ENCODE data around the gene PARP8.
"Not testable (repeated sequence)": the region's sequence is repeated elsewhere in the genome, so short reads cannot be mapped to it uniquely, and the experiment has no call there.

PARP8 gene

DNA sequence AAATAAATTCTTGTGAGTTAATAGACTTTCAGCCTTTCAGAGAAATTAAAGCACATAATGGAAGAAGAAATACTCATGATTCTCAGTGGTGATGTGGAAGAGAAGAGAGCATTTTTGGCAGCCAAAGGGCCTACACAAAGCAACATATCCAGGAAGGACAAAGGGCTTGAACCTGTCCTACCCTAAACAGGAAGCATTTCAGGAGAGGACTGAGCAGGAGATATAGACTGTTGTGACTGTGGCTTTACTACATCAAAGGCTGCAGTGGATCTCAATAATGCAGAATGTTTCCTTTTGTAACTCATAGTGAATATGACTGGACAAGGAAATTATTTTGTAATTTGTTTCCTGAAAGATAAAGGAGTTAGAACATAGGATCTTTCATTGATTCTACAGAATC lies 1.3 kb upstream of the PARP8 start:
- Histone ChIP-seq H2BK12ac (ENCODE audit: low read length in 2 of 2) (no peak overlapping the region), H2BK5ac (ENCODE audit: low read depth, low read length, poor library complexity, severe bottlenecking) (no peak overlapping the region), H2BK15ac (ENCODE audit: low read depth, poor library complexity, severe bottlenecking) (no peak overlapping the region), H3K36me3 (ENCODE audit: control insufficient read depth in 1 of 2, insufficient read depth in 2 of 2, low read depth in 1 of 2, low read length in 2 of 2) (no peaks in the 10 kb centered on the region), H2AK5ac (ENCODE audit: low read length, severe bottlenecking) (no peak overlapping the region), H4K8ac (ENCODE audit: low read length) (no peak overlapping the region), H3K23ac (ENCODE audit: low read length in 2 of 2) (no peak overlapping the region), H2BK120ac (ENCODE audit: low read depth, low read length) (no peak overlapping the region), H3K79me1 (replicated peaks; ENCODE audit: low read length, poor library complexity, severe bottlenecking) (peaks cover 3% of the 10 kb centered on the region), H3K27ac (ENCODE audit: low read length, poor library complexity, severe bottlenecking) (no peak overlapping the region), H3K4me2 (ENCODE audit: low read length, poor library complexity, severe bottlenecking) (no peak overlapping the region), H4K91ac (ENCODE audit: low read length) (no peak overlapping the region), H3K27me3 (ENCODE audit: control insufficient read depth in 1 of 2, insufficient read depth in 1 of 2, low read length in 2 of 2) (no peaks in the 10 kb centered on the region), H3K9me3 (ENCODE audit: control insufficient read depth, low read length) (no peaks in the 10 kb centered on the region), H3K4me1 (ENCODE audit: control insufficient read depth, insufficient read depth, low read depth, low read length) (no peaks in the 10 kb centered on the region), H3K4me3 (ENCODE audit: insufficient read depth in 1 of 2, low read depth in 1 of 2, low read length in 2 of 2) (no peak overlapping the region), H3K18ac (ENCODE audit: low read depth in 1 of 2, low read length in 2 of 2) (no peak overlapping the region), H3K9ac (ENCODE audit: low read length) (no peak overlapping the region), H3K4ac (ENCODE audit: low read depth in 1 of 2, low read length in 2 of 2) (no peak overlapping the region), H3K14ac (ENCODE audit: low read length in 2 of 2) (no peak overlapping the region), H2AFZ (ENCODE audit: low read depth, low read length) (no peak overlapping the region)
- DNase-seq, result no peak

DNA sequence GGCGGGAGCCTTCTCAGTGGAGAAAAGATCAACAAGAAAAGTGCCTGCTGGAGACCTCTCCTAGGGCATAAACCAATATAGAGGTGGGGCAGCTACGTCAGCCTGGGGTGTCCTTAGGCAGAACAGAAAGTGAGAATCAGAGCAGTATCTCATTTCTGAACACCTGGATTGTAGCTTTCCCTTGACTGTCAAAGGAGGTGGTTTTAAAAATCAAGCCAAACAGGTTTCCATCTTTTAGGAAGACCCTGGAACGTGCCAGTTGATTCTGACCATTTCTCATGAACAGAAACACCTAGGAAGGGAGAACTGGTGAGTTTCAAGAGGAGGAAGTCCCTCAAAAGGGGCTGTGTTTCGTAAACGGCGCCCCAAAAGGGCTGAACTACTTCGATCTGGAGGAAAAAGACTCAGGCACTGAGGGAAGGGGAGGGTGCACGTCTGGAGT lies 655 bp upstream of the PARP8 start:
- not testable (repeated sequence) for H3K27ac ChIP-seq (ENCODE audit: low read length, poor library complexity, severe bottlenecking); H3K27me3 ChIP-seq (ENCODE audit: control insufficient read depth in 1 of 2, insufficient read depth in 1 of 2, low read length in 2 of 2); H3K9me3 ChIP-seq (ENCODE audit: control insufficient read depth, low read length); H3K4me1 ChIP-seq (ENCODE audit: control insufficient read depth, insufficient read depth, low read depth, low read length); H3K36me3 ChIP-seq (ENCODE audit: control insufficient read depth in 1 of 2, insufficient read depth in 2 of 2, low read depth in 1 of 2, low read length in 2 of 2); H3K4ac ChIP-seq (ENCODE audit: low read depth in 1 of 2, low read length in 2 of 2); H4K8ac ChIP-seq (ENCODE audit: low read length); H2BK5ac ChIP-seq (ENCODE audit: low read depth, low read length, poor library complexity, severe bottlenecking); H3K14ac ChIP-seq (ENCODE audit: low read length in 2 of 2); H2BK12ac ChIP-seq (ENCODE audit: low read length in 2 of 2); H2BK15ac ChIP-seq (ENCODE audit: low read depth, poor library complexity, severe bottlenecking); DNase-seq; H4K91ac ChIP-seq (ENCODE audit: low read length); H2AFZ ChIP-seq (ENCODE audit: low read depth, low read length); H3K79me1 ChIP-seq (replicated peaks; ENCODE audit: low read length, poor library complexity, severe bottlenecking); H2BK120ac ChIP-seq (ENCODE audit: low read depth, low read length); H2AK5ac ChIP-seq (ENCODE audit: low read length, severe bottlenecking); H3K18ac ChIP-seq (ENCODE audit: low read depth in 1 of 2, low read length in 2 of 2); H3K23ac ChIP-seq (ENCODE audit: low read length in 2 of 2)
- peak overlapping the region; percentile 12 for H3K4me2 ChIP-seq (ENCODE audit: low read length, poor library complexity, severe bottlenecking)
- H3K9ac ChIP-seq (ENCODE audit: low read length), result peak overlapping the region; percentile 94
- WGBS, result 50% methylated on average over 7 of the region's 8 CpGs
- peak overlapping the region in 1 of 2 experiments; percentile 92 for H3K4me3 ChIP-seq (ENCODE audit: insufficient read depth in 1 of 2, low read depth in 1 of 2, low read length in 2 of 2)

DNA sequence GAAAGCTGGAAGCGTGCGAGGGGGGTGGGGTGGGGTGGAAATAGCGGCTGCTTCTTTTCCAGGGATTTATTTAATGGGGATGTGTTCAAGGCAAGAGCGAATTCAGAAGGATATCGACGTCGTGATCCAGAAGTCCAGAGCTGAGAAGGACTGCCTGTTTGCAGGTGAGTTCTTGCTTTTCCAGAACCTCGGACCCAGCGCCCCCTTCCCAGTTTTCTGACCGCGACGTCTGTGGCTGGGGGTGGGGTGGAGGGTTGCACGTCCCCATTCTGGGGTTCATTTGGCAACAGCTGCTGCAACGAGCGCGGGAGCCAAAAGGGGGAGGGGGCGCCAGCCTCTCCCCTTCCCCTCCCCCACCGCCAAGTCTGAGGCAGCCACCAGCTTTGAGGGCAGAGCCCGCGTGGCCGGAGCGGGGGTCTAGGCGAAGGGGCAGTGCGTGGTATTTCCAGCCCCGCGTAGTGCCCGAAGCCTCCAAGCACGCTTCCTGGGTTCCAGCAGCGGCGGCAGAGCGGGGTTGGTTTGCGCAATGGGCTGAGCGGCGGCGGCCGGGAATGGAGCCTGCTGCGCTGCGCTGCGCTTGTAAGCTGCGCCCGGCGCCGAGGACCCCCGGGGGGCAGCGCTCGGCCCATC lies 701 bp downstream of the PARP8 start:
- peak overlapping the region in 1 of 2 experiments; percentile 23 for H3K23ac ChIP-seq (ENCODE audit: low read length in 2 of 2)
- H3K9me3 ChIP-seq (ENCODE audit: control insufficient read depth, low read length), result no peaks in the 10 kb centered on the region
- H3K18ac ChIP-seq (ENCODE audit: low read depth in 1 of 2, low read length in 2 of 2), result peak overlapping the region; percentile 97 to 98
- peak overlapping the region; percentile 95 for H2AFZ ChIP-seq (ENCODE audit: low read depth, low read length)
- peak overlapping the region; percentile 65 to 94 for H3K4ac ChIP-seq (ENCODE audit: low read depth in 1 of 2, low read length in 2 of 2)
- H3K14ac ChIP-seq (ENCODE audit: low read length in 2 of 2), result peak overlapping the region; percentile 86 to 96
- peak overlapping the region; percentile 94 for H3K9ac ChIP-seq (ENCODE audit: low read length)
- peak overlapping the region; percentile 54 for H2AK5ac ChIP-seq (ENCODE audit: low read length, severe bottlenecking)
- DNase-seq, result peak; percentile 81
- H3K4me2 ChIP-seq (ENCODE audit: low read length, poor library complexity, severe bottlenecking), result peak overlapping the region; percentile 87
- under 1% methylated on average over 37 of the region's 46 CpGs for WGBS
- no peaks in the 10 kb centered on the region for H3K36me3 ChIP-seq (ENCODE audit: control insufficient read depth in 1 of 2, insufficient read depth in 2 of 2, low read depth in 1 of 2, low read length in 2 of 2)
- H4K91ac ChIP-seq (ENCODE audit: low read length), result peak overlapping the region; percentile 97
- H2BK12ac ChIP-seq (ENCODE audit: low read length in 2 of 2), result peak overlapping the region; percentile 54 to 92
- H2BK5ac ChIP-seq (ENCODE audit: low read depth, low read length, poor library complexity, severe bottlenecking), result peak overlapping the region; percentile 61
- H4K8ac ChIP-seq (ENCODE audit: low read length), result peak overlapping the region; percentile 94
- no peaks in the 10 kb centered on the region for H3K27me3 ChIP-seq (ENCODE audit: control insufficient read depth in 1 of 2, insufficient read depth in 1 of 2, low read length in 2 of 2)
- no peaks in the 10 kb centered on the region for H3K4me1 ChIP-seq (ENCODE audit: control insufficient read depth, insufficient read depth, low read depth, low read length)
- peak overlapping the region; percentile 82 for H2BK120ac ChIP-seq (ENCODE audit: low read depth, low read length)
- H3K4me3 ChIP-seq (ENCODE audit: insufficient read depth in 1 of 2, low read depth in 1 of 2, low read length in 2 of 2), result peak overlapping the region; percentile 92 to 96
- H3K79me1 ChIP-seq (replicated peaks; ENCODE audit: low read length, poor library complexity, severe bottlenecking), result peaks cover 6% of the 10 kb centered on the region
- H2BK15ac ChIP-seq (ENCODE audit: low read depth, poor library complexity, severe bottlenecking), result peak overlapping the region; percentile 90
- peak overlapping the region; percentile 57 for H3K27ac ChIP-seq (ENCODE audit: low read length, poor library complexity, severe bottlenecking)

DNA sequence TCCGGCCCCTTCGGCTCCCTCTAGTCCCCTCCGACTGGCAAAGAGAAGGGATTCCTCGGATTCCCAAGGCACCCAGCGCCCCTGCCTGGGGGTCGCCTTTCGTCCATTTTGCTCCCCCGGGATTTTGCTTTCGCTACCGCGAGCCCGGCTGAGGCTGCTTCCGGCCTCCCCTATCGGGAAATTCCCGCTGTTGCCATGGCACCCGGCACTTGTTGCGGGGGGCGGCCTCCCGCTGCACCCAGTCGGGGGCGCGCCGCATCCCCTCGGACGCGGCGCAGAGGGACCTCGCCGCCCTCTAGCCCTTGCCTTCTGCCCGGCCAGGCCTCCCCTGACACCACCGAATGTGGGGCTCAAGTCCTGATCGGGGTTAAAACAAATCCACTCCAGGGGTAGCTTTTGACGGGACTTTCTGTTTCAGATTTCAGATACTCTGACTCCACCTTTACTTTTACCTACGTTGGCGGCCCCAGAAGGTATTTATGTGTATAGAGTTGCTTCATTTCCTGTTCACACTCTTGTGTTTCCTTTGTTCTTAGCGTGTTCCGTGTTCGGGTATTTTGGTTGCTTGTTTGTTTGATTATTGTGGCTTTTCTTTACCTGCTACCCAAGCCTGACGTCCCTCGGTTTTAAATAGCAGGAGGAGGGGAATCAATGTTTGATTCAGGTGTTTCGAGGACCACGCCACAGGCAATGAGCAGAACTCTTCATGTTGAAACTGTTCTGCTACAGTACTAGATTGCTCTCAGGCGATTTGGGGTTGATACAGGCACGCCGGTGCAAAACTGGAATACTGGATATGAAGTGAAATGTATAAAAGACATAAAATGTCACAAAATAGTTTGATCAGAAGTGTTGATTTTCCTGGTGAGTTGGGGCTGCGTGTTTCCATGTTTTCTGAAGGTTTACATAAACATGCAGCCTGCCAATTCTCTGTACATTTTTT lies 1.5 kb downstream of the PARP8 start:
- peak overlapping the region; percentile 92 to 96 for H3K4me3 ChIP-seq (ENCODE audit: insufficient read depth in 1 of 2, low read depth in 1 of 2, low read length in 2 of 2)
- H3K9ac ChIP-seq (ENCODE audit: low read length), result peak overlapping the region; percentile 94
- peak overlapping the region in 1 of 2 experiments; percentile 77 for H2BK12ac ChIP-seq (ENCODE audit: low read length in 2 of 2)
- H3K36me3 ChIP-seq (ENCODE audit: control insufficient read depth in 1 of 2, insufficient read depth in 2 of 2, low read depth in 1 of 2, low read length in 2 of 2), result no peaks in the 10 kb centered on the region
- peak overlapping the region; percentile 94 for H4K8ac ChIP-seq (ENCODE audit: low read length)
- peak overlapping the region; percentile 61 for H2BK5ac ChIP-seq (ENCODE audit: low read depth, low read length, poor library complexity, severe bottlenecking)
- WGBS, result under 1% methylated on average over 43 of the region's 46 CpGs
- peak overlapping the region; percentile 87 for H3K4me2 ChIP-seq (ENCODE audit: low read length, poor library complexity, severe bottlenecking)
- peak overlapping the region; percentile 97 for H4K91ac ChIP-seq (ENCODE audit: low read length)
- H2BK15ac ChIP-seq (ENCODE audit: low read depth, poor library complexity, severe bottlenecking), result peak overlapping the region; percentile 90
- H3K23ac ChIP-seq (ENCODE audit: low read length in 2 of 2), result no peak overlapping the region
- peak overlapping the region; percentile 55 to 86 for H3K14ac ChIP-seq (ENCODE audit: low read length in 2 of 2)
- peak overlapping the region; percentile 81 for H2AFZ ChIP-seq (ENCODE audit: low read depth, low read length)
- H3K4ac ChIP-seq (ENCODE audit: low read depth in 1 of 2, low read length in 2 of 2), result peak overlapping the region; percentile 73 to 94
- peak overlapping the region; percentile 82 for H2BK120ac ChIP-seq (ENCODE audit: low read depth, low read length)
- DNase-seq, result peak; percentile 88
- peak overlapping the region; percentile 97 to 98 for H3K18ac ChIP-seq (ENCODE audit: low read depth in 1 of 2, low read length in 2 of 2)
- no peaks in the 10 kb centered on the region for H3K27me3 ChIP-seq (ENCODE audit: control insufficient read depth in 1 of 2, insufficient read depth in 1 of 2, low read length in 2 of 2)
- H3K79me1 ChIP-seq (replicated peaks; ENCODE audit: low read length, poor library complexity, severe bottlenecking), result peaks cover 9% of the 10 kb centered on the region
- no peaks in the 10 kb centered on the region for H3K9me3 ChIP-seq (ENCODE audit: control insufficient read depth, low read length)
- peak overlapping the region; percentile 57 for H3K27ac ChIP-seq (ENCODE audit: low read length, poor library complexity, severe bottlenecking)
- no peaks in the 10 kb centered on the region for H3K4me1 ChIP-seq (ENCODE audit: control insufficient read depth, insufficient read depth, low read depth, low read length)
- no peak overlapping the region for H2AK5ac ChIP-seq (ENCODE audit: low read length, severe bottlenecking)

All from mesenchymal stem cell (in vitro differentiated cells and primary cell).